NCI-H526 (cell line): ENCODE measurements around the gene C6orf120.

Experiments used
- DNase-seq, 2 experiments: peaks; one replicate each; lab custom pipeline; 2025; lab: John Stamatoyannopoulos, UW

Gene C6orf120

GRCh38 chr6:169701954-169702839 lies at the start of gene C6orf120, which contains the start of gene WDR27:
Gene C6orf120 (plus strand): TSS chr6:169702126. CDS start chr6:169702460, 334 bp downstream.
Gene WDR27 (minus strand): TSS chr6:169702029. CDS start chr6:169689005, 13,024 bp downstream.
- DNase-seq: peak; percentile 92 to 98

- no peak for DNase-seq
These were observed 49.0 kb upstream of the C6orf120 start for GRCh38 chr6:169652896-169653295.

GRCh38 chr6:169653691-169654090 lies 48.2 kb upstream of the C6orf120 start:
- DNase-seq: no peak

GRCh38 chr6:169654598-169655391 lies 47.1 kb upstream of the C6orf120 start:
- DNase-seq: peak; percentile 54 to 64

GRCh38 chr6:169656546-169657283 lies 45.2 kb upstream of the C6orf120 start:
- DNase-seq: no peak

- no peak for DNase-seq
These were observed 44.7 kb upstream of the C6orf120 start for GRCh38 chr6:169657284-169657610.

GRCh38 chr6:169659820-169660610 lies 41.9 kb upstream of the C6orf120 start:
- no peak for DNase-seq

GRCh38 chr6:169660751-169661390 lies 41.1 kb upstream of the C6orf120 start:
- no peak for DNase-seq

- DNase-seq: no peak
These were observed 40.6 kb upstream of the C6orf120 start for GRCh38 chr6:169661391-169661756.

GRCh38 chr6:169663468-169663867 lies 38.5 kb upstream of the C6orf120 start:
- DNase-seq: no peak

GRCh38 chr6:169664227-169664626 lies 37.7 kb upstream of the C6orf120 start:
- no peak for DNase-seq

GRCh38 chr6:169665289-169665688 lies 36.6 kb upstream of the C6orf120 start:
- peak; percentile 68 to 79 for DNase-seq

GRCh38 chr6:169666441-169666840 lies 35.5 kb upstream of the C6orf120 start:
- no peak for DNase-seq

- no peak for DNase-seq
These were observed 34.2 kb upstream of the C6orf120 start for GRCh38 chr6:169667716-169668115.

- no peak for DNase-seq
These were observed 33.6 kb upstream of the C6orf120 start for GRCh38 chr6:169668203-169668847.

GRCh38 chr6:169669147-169669546 lies 32.8 kb upstream of the C6orf120 start:
- no peak for DNase-seq

- no peak for DNase-seq
These were observed 32.0 kb upstream of the C6orf120 start for GRCh38 chr6:169669889-169670288.

- no peak for DNase-seq
These were observed 30.4 kb upstream of the C6orf120 start for GRCh38 chr6:169671563-169671962.

- no peak for DNase-seq
These were observed 26.9 kb upstream of the C6orf120 start for GRCh38 chr6:169675011-169675410.

- DNase-seq: no peak
These were observed 24.8 kb upstream of the C6orf120 start for GRCh38 chr6:169677096-169677495.
